ENCODE measurements around the gene HOXA4. TPM values are rescaled to one million over a fixed set of nuclear protein-coding genes. Genes with fewer than 3 reads are reported as not detected.

HOXA4 gene
- total and polyA plus RNA-seq, 10 of the 15 experiments (the other 5 are each of a cell fraction or from before 2014, with no cell fraction given): 0.07 TPM; not detected in 9

DNA sequence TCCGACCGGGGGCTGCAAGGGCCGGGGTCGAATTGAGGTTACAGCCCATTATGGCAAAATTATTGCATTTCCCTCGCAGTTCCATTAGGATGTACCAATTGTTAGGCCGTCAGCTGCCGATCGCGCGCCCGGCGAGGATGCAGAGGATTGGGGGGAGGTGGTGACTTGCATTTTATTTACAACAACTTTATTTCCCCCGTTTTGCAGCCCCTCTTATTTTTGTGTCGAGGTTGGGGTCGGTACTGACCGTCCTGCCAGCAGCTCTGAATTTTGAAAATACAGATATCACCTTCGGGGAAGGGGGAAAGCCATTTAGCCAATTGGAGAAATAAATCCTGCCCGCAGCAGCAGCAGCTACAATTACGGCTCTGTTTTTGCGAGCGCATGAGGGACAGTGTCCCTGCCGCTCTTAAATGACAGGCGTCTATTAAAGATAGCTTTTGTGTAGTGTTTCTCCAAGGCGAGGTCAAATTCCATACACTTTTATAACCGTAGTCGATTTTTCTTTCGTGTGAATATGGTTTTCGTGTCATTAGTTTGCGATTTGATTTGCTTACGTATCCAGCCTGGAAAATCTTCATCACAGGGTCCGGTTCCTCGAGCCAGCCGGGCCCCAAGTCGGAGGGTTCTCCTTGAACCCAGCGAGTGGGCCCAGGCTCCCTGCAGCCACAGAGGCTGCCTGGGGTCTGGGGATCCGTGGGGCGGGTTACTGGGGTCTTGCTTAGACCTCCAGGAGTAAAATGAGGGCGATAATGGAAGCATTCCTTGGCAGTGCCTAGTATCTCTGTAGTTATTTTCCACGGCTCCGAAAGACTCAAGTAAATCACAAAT is 13.6 kb upstream of the HOXA4 start:
- DNase-seq (ENCODE audit: low read depth, low spot score) (no peak), FAIRE-seq (no peak), ATAC-seq (no peak)
- SMC1A ChIA-PET (ENCODE audit: uncharacterized antibody, unreplicated experiment): no interaction called here
- no peak overlapping the region for H3K4me2 ChIP-seq (ENCODE audit: control insufficient read depth, insufficient read depth)
- H3K79me2 ChIP-seq (ENCODE audit: control insufficient read depth, insufficient read depth, low read length): no peaks in the 10 kb centered on the region
- RAD21 ChIA-PET (ENCODE audit: unreplicated experiment): no interaction called here
- peaks cover 8 to 18% of the 10 kb centered on the region in 2 experiments; a peak in 3 of 4 replicates for H3K27me3 ChIP-seq (replicated peaks in 1 of 2; ENCODE audit: control insufficient read depth in 2 of 2, insufficient read depth in 2 of 2, low read length in 1 of 2)
- BruUV-seq (replicated peaks): no TSS peak
- intact Hi-C loops (cut with micrococcal nuclease; ENCODE audit: unreplicated experiment) (no loop called here), in situ Hi-C loops (cut with MboI) (no loop called here)
- H3K27ac ChIP-seq (ENCODE audit: control insufficient read depth, insufficient read depth): no peak overlapping the region
- no peak overlapping the region for H2AFZ ChIP-seq (ENCODE audit: control insufficient read depth, low read depth, low read length)
- 63% methylated on average over 40 of the region's 40 CpGs for WGBS (ENCODE audit: insufficient coverage, insufficient replicate concordance, low lambda C conversion rate, missing lambda C conversion rate)
- H4K20me1 ChIP-seq (ENCODE audit: control insufficient read depth, insufficient read depth): no peaks in the 10 kb centered on the region
- H3K9ac ChIP-seq (ENCODE audit: control insufficient read depth, insufficient read depth, low read length): no peak overlapping the region
- H3K36me3 ChIP-seq (ENCODE audit: control insufficient read depth in 2 of 2, insufficient read depth in 2 of 2, low read length in 1 of 2): no peaks in the 10 kb centered on the region
- H3K9me3 ChIP-seq (replicated peaks; ENCODE audit: control insufficient read depth, insufficient read depth, low read length): no peaks in the 10 kb centered on the region; the same call in 2 of the 3 replicates
- H3K4me3 ChIP-seq: no peak overlapping the region
- CTCF ChIA-PET: no interaction called here
- POLR2A ChIA-PET: no interaction called here
- TF ChIP-seq TCF7 (IDR thresholded peaks at IDR 0.05; ENCODE audit: borderline replicate concordance) (no peak), HCFC1 (IDR thresholded peaks at IDR 0.05; ENCODE audit: low read length) (no peak), TAF1 (IDR thresholded peaks at IDR 0.05; ENCODE audit: borderline replicate concordance, low read depth, low read length) (no peak), CBX5 (IDR thresholded peaks at IDR 0.05; ENCODE audit: low read depth) (no peak), FOXK2 (IDR thresholded peaks at IDR 0.05) (no peak), JUND (IDR thresholded peaks at IDR 0.05; ENCODE audit: low read depth, low read length) (no peak), NR2C2 (IDR thresholded peaks at IDR 0.05; ENCODE audit: borderline replicate concordance, control insufficient read depth, insufficient read length, low read depth) (no peak)
- TF ChIP-seq, protein P1, sequence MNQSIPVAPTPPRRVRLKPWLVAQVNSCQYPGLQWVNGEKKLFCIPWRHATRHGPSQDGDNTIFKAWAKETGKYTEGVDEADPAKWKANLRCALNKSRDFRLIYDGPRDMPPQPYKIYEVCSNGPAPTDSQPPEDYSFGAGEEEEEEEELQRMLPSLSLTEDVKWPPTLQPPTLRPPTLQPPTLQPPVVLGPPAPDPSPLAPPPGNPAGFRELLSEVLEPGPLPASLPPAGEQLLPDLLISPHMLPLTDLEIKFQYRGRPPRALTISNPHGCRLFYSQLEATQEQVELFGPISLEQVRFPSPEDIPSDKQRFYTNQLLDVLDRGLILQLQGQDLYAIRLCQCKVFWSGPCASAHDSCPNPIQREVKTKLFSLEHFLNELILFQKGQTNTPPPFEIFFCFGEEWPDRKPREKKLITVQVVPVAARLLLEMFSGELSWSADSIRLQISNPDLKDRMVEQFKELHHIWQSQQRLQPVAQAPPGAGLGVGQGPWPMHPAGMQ (IDR thresholded peaks at IDR 0.05; ENCODE audit: borderline replicate concordance): no peak
- H3K4me1 ChIP-seq (ENCODE audit: control insufficient read depth, insufficient read depth, low read length): no peaks in the 10 kb centered on the region
